ENCODE measurements around the gene MYO18A. TPM values are rescaled to one million over a fixed set of nuclear protein-coding genes. Genes with fewer than 3 reads are reported as not detected.

The MYO18A gene
- total and polyA plus RNA-seq, 2 of the 4 experiments (the other 2 are of a cell fraction): 22.4 to 39.1 TPM

DNA sequence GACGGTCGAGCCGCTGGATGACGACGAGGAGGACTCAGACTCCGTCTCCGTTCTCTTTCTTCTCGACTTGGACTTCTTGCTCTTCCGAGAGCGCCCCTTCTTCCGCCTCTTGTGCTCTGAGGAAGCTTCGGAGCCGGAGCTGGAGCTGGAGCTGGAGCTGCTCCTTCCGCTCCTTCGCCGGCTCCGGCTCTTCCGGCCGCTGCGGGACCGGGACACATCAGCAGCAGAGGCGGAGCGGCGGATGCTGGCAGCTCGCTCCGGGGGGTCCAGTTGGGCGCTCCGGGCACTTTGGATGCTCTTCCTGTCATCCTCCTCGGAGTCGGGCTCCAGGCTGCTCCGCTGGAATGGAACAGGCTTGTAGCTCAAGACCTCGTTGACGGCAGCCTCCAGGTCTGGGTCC is 100.3 kb downstream of the MYO18A start:
- Histone ChIP-seq H3K9me1 (ENCODE audit: insufficient read depth, low read length) (peaks cover 6% of the 10 kb centered on the region; the same call in 1 of the 2 replicates), H2AFZ (replicated peaks; ENCODE audit: low read length, poor library complexity) (no peak overlapping the region), H3K18ac (ENCODE audit: low read depth, low read length) (no peak overlapping the region), H4K8ac (ENCODE audit: low read depth in 2 of 2, low read length in 2 of 2) (no peak overlapping the region), H3K56ac (ENCODE audit: extremely low read depth, insufficient read depth, low read length) (no peak overlapping the region), H2BK15ac (ENCODE audit: low read depth, low read length) (no peak overlapping the region), H3K27me3 (ENCODE audit: control insufficient read depth, insufficient read depth, low read length) (no peaks in the 10 kb centered on the region), H2BK120ac (ENCODE audit: low read depth, low read length) (no peak overlapping the region), H3K9ac (ENCODE audit: low read depth, low read length) (no peak overlapping the region), H2BK20ac (ENCODE audit: low read depth, low read length) (no peak overlapping the region), H3K36me3 (ENCODE audit: control insufficient read depth, insufficient read depth, low read length) (peaks cover 43% of the 10 kb centered on the region), H3K4me3 (ENCODE audit: insufficient read depth, low read depth, low read length) (no peak overlapping the region), H3K4me2 (ENCODE audit: low read depth, low read length) (no peak overlapping the region), H3K14ac (replicated peaks; ENCODE audit: low read depth, low read length) (no peak overlapping the region), H3K23ac (ENCODE audit: low read depth, low read length) (no peak overlapping the region), H3K79me1 (ENCODE audit: low read depth in 1 of 2, low read length in 2 of 2) (no peaks in the 10 kb centered on the region), H3K27ac (ENCODE audit: insufficient read depth, low read length) (no peak overlapping the region), H3K4ac (ENCODE audit: low read depth, low read length) (no peak overlapping the region), H2AK5ac (ENCODE audit: low read depth, low read length) (no peak overlapping the region), H3K4me1 (ENCODE audit: control insufficient read depth, insufficient read depth, low read length) (no peaks in the 10 kb centered on the region), H3K9me3 (ENCODE audit: control insufficient read depth, insufficient read depth, low read length) (no peaks in the 10 kb centered on the region), H2BK5ac (ENCODE audit: low read depth, low read length, poor library complexity, severe bottlenecking) (no peak overlapping the region), H4K91ac (ENCODE audit: insufficient read depth, low read depth, low read length) (no peak overlapping the region), H4K20me1 (ENCODE audit: insufficient read depth, low read length) (no peaks in the 10 kb centered on the region; the same call in 1 of the 2 replicates), H4K5ac (ENCODE audit: low read depth, low read length) (no peak overlapping the region), H2AK9ac (replicated peaks; ENCODE audit: low read depth, low read length, poor library complexity) (peak overlapping the region; percentile 28)
- DNase-seq (no peak), ATAC-seq (ENCODE audit: low read depth) (no peak)
- intact Hi-C loops (cut with micrococcal nuclease): no loop called here
- dilution Hi-C loops (cut with HindIII; ENCODE audit: low sequenced_read_pairs, unreplicated experiment): no loop called here
- ChIA-PET CTCF (no interaction called here), POLR2A (ENCODE audit: unreplicated experiment) (no interaction called here)
- no TSS peak for BruUV-seq (replicated peaks)
- WGBS, 2 experiments (ENCODE audit: extremely low coverage in 2 of 2, insufficient read length in 1 of 2): 78% methylated on average over 10 of the region's 33 CpGs; no CpG with 5 or more reads in 1 of the 2 experiments
- TF ChIP-seq USF2 (IDR thresholded peaks at IDR 0.05; ENCODE audit: low read depth, low read length) (no peak), CEBPB (IDR thresholded peaks at IDR 0.05; ENCODE audit: low read depth, low read length) (no peak), BHLHE40 (IDR thresholded peaks at IDR 0.05; ENCODE audit: low read depth, low read length) (no peak), MAFK (IDR thresholded peaks at IDR 0.05; ENCODE audit: low read depth, low read length) (no peak), RAD21 (IDR thresholded peaks at IDR 0.05; ENCODE audit: low read length) (no peak), NFE2L2 (IDR thresholded peaks at IDR 0.05; ENCODE audit: low read depth, low read length) (no peak), FOS (IDR thresholded peaks at IDR 0.05; ENCODE audit: low read depth, low read length) (no peak), MXI1 (IDR thresholded peaks at IDR 0.05; ENCODE audit: borderline replicate concordance, low read depth, low read length) (no peak), RCOR1 (IDR thresholded peaks at IDR 0.05; ENCODE audit: insufficient replicate concordance, low read length) (no peak)
- TF ChIP-seq, protein P1, sequence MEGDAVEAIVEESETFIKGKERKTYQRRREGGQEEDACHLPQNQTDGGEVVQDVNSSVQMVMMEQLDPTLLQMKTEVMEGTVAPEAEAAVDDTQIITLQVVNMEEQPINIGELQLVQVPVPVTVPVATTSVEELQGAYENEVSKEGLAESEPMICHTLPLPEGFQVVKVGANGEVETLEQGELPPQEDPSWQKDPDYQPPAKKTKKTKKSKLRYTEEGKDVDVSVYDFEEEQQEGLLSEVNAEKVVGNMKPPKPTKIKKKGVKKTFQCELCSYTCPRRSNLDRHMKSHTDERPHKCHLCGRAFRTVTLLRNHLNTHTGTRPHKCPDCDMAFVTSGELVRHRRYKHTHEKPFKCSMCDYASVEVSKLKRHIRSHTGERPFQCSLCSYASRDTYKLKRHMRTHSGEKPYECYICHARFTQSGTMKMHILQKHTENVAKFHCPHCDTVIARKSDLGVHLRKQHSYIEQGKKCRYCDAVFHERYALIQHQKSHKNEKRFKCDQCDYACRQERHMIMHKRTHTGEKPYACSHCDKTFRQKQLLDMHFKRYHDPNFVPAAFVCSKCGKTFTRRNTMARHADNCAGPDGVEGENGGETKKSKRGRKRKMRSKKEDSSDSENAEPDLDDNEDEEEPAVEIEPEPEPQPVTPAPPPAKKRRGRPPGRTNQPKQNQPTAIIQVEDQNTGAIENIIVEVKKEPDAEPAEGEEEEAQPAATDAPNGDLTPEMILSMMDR (conservative IDR thresholded peaks at IDR 0.05; ENCODE audit: low read depth, low read length): no peak
- in situ Hi-C loops (cut with MboI; ENCODE audit: low sequenced_read_pairs): no loop called here

Data from IMR-90 (cell line).